Activated naive CD8-positive, alpha-beta T cell (primary cell): ENCODE results near the gene NME9.

Experiments used
- H3K27ac Mint-ChIP-seq: one replicate; pipeline ENCODE4 v1.8.0; 2021; ENCODE audit warnings: mixed read lengths
- H3K27me3 Mint-ChIP-seq: one replicate; pipeline ENCODE4 v1.8.0; 2021; ENCODE audit warnings: mixed read lengths
- H3K36me3 Mint-ChIP-seq: one replicate; pipeline ENCODE4 v1.8.0; 2021; ENCODE audit warnings: mixed read lengths
- H3K4me1 Mint-ChIP-seq: one replicate; pipeline ENCODE4 v1.8.0; 2021; ENCODE audit warnings: low read depth, mixed read lengths
- H3K4me3 Mint-ChIP-seq: one replicate; pipeline ENCODE4 v1.8.0; 2021; ENCODE audit warnings: mild to moderate bottlenecking, mixed read lengths
- H3K9me3 Mint-ChIP-seq: one replicate; pipeline ENCODE4 v1.8.0; 2021; ENCODE audit warnings: low read depth, mixed read lengths

NME9 gene

GRCh38 chr3:138329984-138330293 lies 288 bp upstream of the NME9 start:
- Mint-ChIP-seq H3K27ac (peak overlapping the region; percentile 41), H3K27me3 (no peaks in the 10 kb centered on the region), H3K4me1 (peaks cover 21% of the 10 kb centered on the region), H3K36me3 (no peaks in the 10 kb centered on the region), H3K9me3 (no peaks in the 10 kb centered on the region), H3K4me3 (peak overlapping the region; percentile 93)

DNA sequence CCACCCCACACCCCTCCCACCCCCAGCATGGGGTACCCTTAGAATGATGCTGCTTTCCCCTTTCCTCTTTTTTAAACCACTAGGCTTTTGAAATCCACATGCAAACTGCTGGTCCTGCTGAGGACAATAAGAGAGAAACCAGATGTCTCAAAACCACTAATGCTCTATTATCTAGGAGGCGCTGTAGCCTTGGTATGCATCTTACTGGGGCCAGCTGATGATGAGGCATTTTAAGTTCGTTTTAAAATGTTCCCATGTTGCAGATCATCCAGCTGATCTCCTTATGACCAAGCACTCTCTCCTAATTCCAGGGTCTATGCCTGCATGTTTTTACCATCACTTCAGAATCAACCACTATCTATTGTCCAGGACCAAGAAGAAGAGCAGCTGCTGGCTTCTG lies 1.3 kb downstream of the NME9 start:
- Mint-ChIP-seq H3K36me3 (no peaks in the 10 kb centered on the region), H3K4me1 (peaks cover 31% of the 10 kb centered on the region), H3K9me3 (no peaks in the 10 kb centered on the region), H3K27me3 (no peaks in the 10 kb centered on the region), H3K4me3 (peak overlapping the region; percentile 93), H3K27ac (no peak overlapping the region)

GRCh38 chr3:138327831-138328230 lies 1.8 kb downstream of the NME9 start:
- H3K4me1 Mint-ChIP-seq: peaks cover 34% of the 10 kb centered on the region
- H3K36me3 Mint-ChIP-seq: no peaks in the 10 kb centered on the region
- H3K9me3 Mint-ChIP-seq: no peaks in the 10 kb centered on the region
- H3K4me3 Mint-ChIP-seq: no peak overlapping the region
- no peaks in the 10 kb centered on the region for H3K27me3 Mint-ChIP-seq
- H3K27ac Mint-ChIP-seq: no peak overlapping the region

DNA sequence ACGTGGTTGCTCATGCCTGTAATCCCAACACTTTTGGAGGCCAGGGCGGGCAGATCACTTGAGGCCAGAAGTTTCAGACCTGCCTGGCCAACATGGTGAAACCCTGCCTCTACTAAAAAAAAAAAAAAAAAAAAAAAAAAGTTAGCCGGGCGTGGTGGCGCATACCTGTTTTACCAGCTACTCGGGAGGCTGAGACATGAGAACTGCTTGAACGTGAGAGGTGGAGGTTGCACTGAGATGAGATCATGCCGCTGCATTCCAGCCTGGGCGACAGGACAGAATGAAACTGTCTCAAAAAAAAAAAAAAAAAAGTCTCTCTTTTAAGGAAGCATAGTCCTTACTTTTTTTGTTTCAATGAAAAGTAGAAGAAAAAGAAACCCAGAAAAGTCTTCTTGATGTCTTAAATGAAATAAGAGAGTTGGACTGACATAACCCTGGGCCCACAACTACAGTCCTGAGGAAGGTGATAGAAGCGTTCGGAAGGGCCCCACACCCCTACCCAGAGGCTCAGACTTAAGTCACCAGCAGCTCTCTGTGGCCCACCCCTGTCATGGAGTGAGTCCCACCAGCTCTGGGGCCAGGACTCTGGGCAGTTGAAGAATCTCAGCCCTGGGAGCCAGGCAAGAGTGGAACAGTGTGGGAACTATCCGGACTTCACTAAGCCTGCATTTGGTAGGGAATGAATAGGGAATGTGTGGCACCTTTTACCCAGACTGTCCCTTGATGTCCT lies 2.6 kb downstream of the NME9 start:
- Mint-ChIP-seq H3K4me1 (peaks cover 39% of the 10 kb centered on the region), H3K4me3 (no peak overlapping the region), H3K27ac (no peak overlapping the region), H3K36me3 (no peaks in the 10 kb centered on the region), H3K9me3 (no peaks in the 10 kb centered on the region), H3K27me3 (no peaks in the 10 kb centered on the region)

GRCh38 chr3:138325990-138326389 lies 3.7 kb downstream of the NME9 start:
- Mint-ChIP-seq H3K36me3 (no peaks in the 10 kb centered on the region), H3K4me1 (peaks cover 44% of the 10 kb centered on the region), H3K27ac (no peak overlapping the region), H3K4me3 (no peak overlapping the region), H3K27me3 (no peaks in the 10 kb centered on the region), H3K9me3 (no peaks in the 10 kb centered on the region)

DNA sequence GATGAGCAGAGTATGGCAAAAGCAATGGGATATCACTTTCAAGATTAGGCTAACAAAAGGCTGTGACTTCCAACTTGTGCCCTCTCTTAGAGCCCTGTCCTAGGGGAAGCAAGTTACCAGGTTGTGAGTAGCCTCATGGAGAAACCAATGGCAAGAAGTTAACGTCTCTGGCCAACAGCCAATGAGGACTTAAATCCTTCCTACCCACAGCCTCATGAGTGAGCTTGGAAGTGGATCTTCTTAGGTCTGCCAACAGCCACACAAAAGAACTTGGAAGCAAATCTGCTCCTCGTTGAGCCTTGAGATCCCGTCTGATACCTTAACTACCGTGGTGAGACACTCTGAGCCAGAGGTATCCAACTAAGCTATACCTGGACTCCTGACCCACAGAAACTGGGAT lies 5.7 kb downstream of the NME9 start:
- H3K27me3 Mint-ChIP-seq: no peaks in the 10 kb centered on the region
- no peak overlapping the region for H3K27ac Mint-ChIP-seq
- no peak overlapping the region for H3K4me3 Mint-ChIP-seq
- H3K36me3 Mint-ChIP-seq: no peaks in the 10 kb centered on the region
- peaks cover 38% of the 10 kb centered on the region for H3K4me1 Mint-ChIP-seq
- H3K9me3 Mint-ChIP-seq: no peaks in the 10 kb centered on the region

- Mint-ChIP-seq H3K4me3 (no peak overlapping the region), H3K27me3 (no peaks in the 10 kb centered on the region), H3K9me3 (no peaks in the 10 kb centered on the region), H3K27ac (no peak overlapping the region), H3K4me1 (peaks cover 15% of the 10 kb centered on the region), H3K36me3 (peaks cover under 1% of the 10 kb centered on the region)
These were observed 12.0 kb downstream of the NME9 start for GRCh38 chr3:138317687-138318086.

GRCh38 chr3:138314751-138315150 lies 14.9 kb downstream of the NME9 start:
- Mint-ChIP-seq H3K27ac (no peak overlapping the region), H3K9me3 (peaks cover 17% of the 10 kb centered on the region), H3K36me3 (peaks cover 18% of the 10 kb centered on the region)

GRCh38 chr3:138310494-138310893 lies 19.2 kb downstream of the NME9 start:
- peaks cover 5% of the 10 kb centered on the region for H3K27me3 Mint-ChIP-seq
- peaks cover 24% of the 10 kb centered on the region for H3K36me3 Mint-ChIP-seq
- no peak overlapping the region for H3K27ac Mint-ChIP-seq
- H3K4me3 Mint-ChIP-seq: no peak overlapping the region
- H3K9me3 Mint-ChIP-seq: peaks cover 30% of the 10 kb centered on the region
- no peaks in the 10 kb centered on the region for H3K4me1 Mint-ChIP-seq

More at GRCh38 chr3:138314751-138315150, 14.9 kb downstream of the NME9 start:
- no peaks in the 10 kb centered on the region for H3K4me1 Mint-ChIP-seq
- H3K4me3 Mint-ChIP-seq: no peak overlapping the region
- H3K27me3 Mint-ChIP-seq: peaks cover 5% of the 10 kb centered on the region

DNA sequence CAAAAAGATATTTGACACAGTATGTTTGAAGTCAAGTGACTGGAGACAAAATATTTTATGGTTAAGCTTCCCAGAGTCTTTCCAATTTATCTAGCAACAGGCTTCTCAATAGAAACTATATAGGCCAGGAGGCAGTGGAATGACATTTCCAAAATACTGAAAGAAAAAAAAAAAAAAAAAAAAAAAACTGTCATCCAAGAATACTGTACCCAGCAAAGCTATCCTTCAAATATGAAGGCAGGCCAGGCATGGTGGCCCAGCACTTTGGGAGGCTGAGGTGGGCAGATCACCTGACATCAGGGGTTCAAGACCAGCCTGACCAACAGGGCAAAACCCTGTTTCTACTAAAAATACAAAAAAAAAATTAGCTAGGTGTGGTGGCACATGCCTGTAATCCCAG lies 20.9 kb downstream of the NME9 start:
- no peak overlapping the region for H3K27ac Mint-ChIP-seq
- no peak overlapping the region for H3K4me3 Mint-ChIP-seq
- H3K9me3 Mint-ChIP-seq: peaks cover 30% of the 10 kb centered on the region
- peaks cover 24% of the 10 kb centered on the region for H3K36me3 Mint-ChIP-seq
- H3K27me3 Mint-ChIP-seq: peaks cover 5% of the 10 kb centered on the region
- no peaks in the 10 kb centered on the region for H3K4me1 Mint-ChIP-seq

DNA sequence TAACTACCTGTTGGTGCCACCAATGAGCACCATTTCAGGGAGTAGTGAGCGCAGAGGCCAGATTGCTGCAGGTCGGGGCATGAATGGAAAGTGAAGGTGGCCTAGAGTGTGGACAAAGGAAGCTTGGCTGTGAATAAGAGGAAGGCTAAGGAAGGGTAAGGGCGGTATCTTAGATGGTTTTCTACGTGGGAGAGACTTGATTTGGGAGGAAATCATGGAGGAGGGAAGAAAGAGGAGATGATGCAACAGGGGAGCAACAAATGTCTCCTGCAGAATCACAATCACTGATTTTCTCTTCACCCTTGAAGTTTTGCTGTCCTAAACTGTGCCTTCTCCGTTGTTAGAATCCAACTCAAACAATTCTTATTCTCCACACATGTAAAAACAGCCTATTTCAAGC lies 21.8 kb downstream of the NME9 start:
- H3K27ac Mint-ChIP-seq: no peak overlapping the region
- H3K4me3 Mint-ChIP-seq: no peak overlapping the region
- no peaks in the 10 kb centered on the region for H3K4me1 Mint-ChIP-seq
- H3K36me3 Mint-ChIP-seq: peaks cover 24% of the 10 kb centered on the region
- peaks cover 30% of the 10 kb centered on the region for H3K9me3 Mint-ChIP-seq
- peaks cover 5% of the 10 kb centered on the region for H3K27me3 Mint-ChIP-seq

DNA sequence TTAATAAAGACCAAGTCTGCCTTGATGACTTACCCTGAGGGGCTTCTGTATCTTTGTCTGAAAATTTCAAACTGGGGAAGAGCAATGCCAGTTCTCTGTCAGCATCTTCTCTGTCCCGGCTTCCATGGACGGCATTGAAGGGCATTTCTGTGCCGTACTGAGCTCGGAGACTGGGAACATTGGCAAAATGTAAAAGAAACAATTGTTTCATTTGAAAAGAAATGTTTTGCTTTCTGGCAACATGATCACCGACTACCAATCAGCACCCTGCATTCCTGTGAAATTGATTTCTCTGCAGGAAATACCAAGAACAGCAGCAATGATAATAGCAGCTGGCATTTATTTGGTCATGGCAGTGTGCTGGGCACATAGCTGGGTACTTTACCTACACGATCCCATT lies 26.2 kb downstream of the NME9 start:
- Mint-ChIP-seq H3K27ac (no peak overlapping the region), H3K4me3 (no peak overlapping the region), H3K9me3 (peaks cover 10% of the 10 kb centered on the region), H3K36me3 (peaks cover 6% of the 10 kb centered on the region), H3K27me3 (no peaks in the 10 kb centered on the region), H3K4me1 (no peaks in the 10 kb centered on the region)

DNA sequence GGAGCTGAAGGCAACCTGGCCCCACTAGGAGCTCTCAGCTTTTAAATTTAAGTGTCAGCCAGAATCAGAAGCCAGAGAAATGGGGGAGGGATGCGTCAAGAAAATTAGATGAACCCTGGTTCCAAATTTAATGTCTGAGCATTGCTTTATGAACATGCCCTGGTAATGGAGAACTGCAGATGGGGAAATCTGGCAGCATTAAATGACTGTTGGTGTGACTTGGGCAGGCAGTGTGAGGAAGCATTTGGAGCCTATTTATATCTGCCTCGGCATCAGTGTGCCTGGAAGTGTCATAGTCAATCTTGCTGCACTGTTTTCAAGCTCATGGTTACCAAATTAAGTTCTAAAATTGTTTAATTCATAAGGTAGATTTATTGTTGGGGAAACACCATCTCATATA lies 29.0 kb downstream of the NME9 start:
- H3K27ac Mint-ChIP-seq: no peak overlapping the region
- H3K4me1 Mint-ChIP-seq: peaks cover 6% of the 10 kb centered on the region
- H3K36me3 Mint-ChIP-seq: peaks cover 2% of the 10 kb centered on the region
- H3K9me3 Mint-ChIP-seq: no peaks in the 10 kb centered on the region
- H3K27me3 Mint-ChIP-seq: no peaks in the 10 kb centered on the region
- H3K4me3 Mint-ChIP-seq: no peak overlapping the region

DNA sequence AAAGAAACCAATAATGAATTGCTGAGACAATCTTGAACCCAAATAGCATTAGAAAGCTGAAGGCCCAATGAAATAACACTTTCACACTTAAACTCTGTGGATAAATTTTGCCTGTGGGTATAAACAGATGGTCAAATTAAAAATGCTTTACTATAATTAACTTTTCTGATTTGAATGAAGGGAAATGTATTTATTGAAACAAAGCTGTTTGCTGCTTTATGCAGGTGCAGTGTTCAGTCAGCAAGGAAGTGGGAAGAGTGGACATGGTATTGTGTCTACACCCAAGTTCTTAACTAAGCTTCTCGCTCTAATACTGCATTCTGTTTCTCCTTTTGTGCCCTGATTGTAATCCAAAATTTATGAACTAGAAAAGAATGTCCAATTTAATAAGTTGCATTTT lies 31.8 kb downstream of the NME9 start:
- Mint-ChIP-seq H3K9me3 (no peaks in the 10 kb centered on the region), H3K36me3 (peaks cover 11% of the 10 kb centered on the region), H3K4me3 (no peak overlapping the region), H3K27me3 (no peaks in the 10 kb centered on the region), H3K4me1 (peaks cover 6% of the 10 kb centered on the region), H3K27ac (peak overlapping the region; percentile 47)

- H3K27ac Mint-ChIP-seq: peak overlapping the region; percentile 76
- no peaks in the 10 kb centered on the region for H3K27me3 Mint-ChIP-seq
- peaks cover 11% of the 10 kb centered on the region for H3K36me3 Mint-ChIP-seq
- H3K4me3 Mint-ChIP-seq: peak overlapping the region; percentile 7
- no peaks in the 10 kb centered on the region for H3K9me3 Mint-ChIP-seq
- peaks cover 6% of the 10 kb centered on the region for H3K4me1 Mint-ChIP-seq
These were observed 32.5 kb downstream of the NME9 start for GRCh38 chr3:138297059-138297607.

DNA sequence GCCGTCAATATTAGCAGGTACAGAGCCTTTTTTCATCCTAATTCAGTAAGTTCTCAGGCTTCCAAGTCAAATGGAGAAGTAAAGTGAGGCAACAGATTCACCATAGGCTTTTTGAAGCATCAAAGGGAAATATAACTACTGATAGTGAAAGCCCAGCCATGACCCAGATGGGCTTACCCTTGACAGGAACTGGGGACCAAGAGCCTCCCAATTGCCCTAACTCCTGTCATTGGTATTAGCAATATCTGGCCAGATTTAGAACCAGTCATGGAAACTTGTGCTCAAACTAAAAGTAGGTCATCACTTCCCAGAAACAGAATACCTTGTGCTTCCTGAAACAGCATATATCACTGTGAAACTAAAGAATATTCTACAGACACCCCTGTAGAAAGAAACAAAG lies 33.0 kb downstream of the NME9 start:
- Mint-ChIP-seq H3K9me3 (no peaks in the 10 kb centered on the region), H3K27ac (peak overlapping the region; percentile 76), H3K4me1 (peaks cover 6% of the 10 kb centered on the region), H3K27me3 (no peaks in the 10 kb centered on the region), H3K4me3 (peak overlapping the region; percentile 7), H3K36me3 (peaks cover 12% of the 10 kb centered on the region)
